NCI-H226 (cell line): ENCODE data around the gene EEF2.
"Not testable (repeated sequence)": the region's sequence is repeated elsewhere in the genome, so short reads cannot be mapped to it uniquely, and the experiment has no call there.

Experiments used
- DNase-seq: peaks from one replicate; pipeline ENCODE4 v3.0.0-alpha.2; 2015

The EEF2 gene

DNA sequence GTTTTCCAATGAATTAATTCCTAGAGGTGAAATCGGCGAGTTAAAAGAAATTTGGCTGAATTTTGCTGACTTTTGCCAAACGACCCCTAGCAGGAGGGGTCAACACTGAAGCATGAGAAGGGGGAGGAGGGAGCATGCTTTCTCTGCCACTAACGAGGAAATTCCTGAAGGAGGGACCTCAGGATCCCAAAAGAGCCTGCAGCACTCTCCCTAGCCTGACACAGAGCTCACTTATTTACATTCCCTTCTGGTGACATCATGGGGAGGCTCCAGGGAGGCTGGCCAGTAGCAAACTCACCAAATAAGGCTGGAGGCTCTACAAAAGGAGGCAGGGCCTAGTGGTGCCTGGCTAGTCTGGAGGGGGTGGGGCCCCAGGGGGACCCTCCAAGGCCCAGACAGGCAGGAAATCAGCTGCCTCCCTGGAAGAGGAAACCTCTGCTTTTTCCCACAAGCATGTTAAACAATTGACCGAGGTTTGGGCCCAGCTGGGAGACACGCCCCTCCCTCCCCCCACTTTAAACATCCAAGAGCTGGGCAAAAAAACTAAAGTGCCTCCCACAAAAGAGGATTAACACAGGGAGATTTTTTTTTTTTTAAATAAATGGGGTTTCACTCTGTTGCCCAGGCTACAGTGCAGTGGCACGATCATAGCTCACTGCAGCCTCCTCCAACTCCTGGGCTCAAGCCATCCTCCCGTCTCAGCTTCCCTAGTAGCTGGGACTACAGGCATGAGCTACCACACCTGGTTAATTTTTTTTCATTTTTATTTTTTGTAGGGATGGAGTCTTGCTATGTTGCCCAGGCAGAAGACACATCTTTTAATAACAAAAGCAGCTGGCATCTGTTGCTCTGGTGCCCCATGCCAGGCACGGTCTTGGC, 16.5 kb downstream of the EEF2 start:
- DNase-seq: peak; percentile 99

DNA sequence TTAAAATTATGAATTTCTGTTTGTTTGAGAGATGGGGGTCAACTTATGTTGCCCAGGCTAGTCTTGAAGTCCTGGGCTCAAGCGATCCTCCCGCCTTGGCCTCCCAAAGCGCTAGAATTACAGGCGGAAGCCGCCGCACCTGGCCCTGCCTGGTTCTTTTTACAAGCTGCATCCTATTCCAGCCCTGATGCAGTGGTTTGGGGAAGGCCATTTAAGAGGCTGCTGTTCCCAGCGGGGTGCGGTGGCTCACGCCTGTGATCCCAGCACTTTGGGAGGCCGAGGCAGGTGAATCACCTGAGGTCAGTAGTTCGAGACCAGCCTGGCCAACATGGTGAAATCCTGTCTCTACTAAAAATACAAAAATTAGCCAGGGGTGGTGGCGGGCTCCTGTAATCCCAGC, 17.3 kb downstream of the EEF2 start:
- not testable (repeated sequence) for DNase-seq

GRCh38 chr19:3966051-3967017, 18.9 kb downstream of the EEF2 start:
- no peak for DNase-seq

DNA sequence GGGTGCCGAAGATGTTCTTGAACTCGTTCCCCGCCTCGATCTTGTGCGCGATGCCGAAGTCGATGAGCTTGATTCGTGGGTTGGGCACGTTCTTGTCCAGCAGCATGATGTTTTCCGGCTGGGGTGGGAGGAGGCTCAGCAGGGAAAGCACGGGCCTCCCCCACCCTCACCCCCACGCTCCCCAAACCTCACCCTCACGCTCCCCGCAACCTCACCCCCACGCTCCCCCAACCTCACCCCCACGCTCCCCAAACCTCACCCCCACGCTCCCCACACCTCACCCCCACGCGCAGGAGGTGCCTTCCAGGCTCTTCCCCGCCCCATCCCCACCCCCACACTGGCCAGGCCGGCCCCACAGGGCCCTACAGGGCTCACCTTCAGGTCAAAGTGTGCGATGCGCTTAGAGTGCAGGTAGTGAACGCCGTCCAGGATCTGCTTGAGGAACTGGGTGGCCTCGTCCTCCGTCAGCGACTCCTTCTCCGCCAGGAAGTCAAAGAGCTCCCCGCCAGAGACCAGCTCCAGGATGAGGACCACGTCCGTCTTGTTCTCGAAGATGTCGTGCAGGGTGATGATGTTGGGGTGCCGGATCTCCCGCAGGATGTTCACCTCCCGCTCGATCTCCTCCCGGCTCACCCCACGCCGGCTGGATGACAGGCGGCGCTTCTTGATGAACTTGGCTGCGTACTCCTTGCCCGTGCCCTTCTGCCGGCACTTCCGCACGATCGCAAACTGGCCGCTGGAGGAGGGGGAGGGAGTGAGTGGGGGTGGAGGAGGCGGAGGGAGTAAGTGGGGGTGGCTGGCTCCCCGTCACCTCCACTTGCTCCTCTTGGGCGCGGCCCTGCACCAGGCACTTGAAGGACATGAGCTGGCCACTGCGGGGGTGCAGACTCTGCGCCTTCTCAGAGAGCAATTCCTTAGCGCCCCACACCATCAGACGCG, 20.7 kb downstream of the EEF2 start:
- no peak for DNase-seq

DNA sequence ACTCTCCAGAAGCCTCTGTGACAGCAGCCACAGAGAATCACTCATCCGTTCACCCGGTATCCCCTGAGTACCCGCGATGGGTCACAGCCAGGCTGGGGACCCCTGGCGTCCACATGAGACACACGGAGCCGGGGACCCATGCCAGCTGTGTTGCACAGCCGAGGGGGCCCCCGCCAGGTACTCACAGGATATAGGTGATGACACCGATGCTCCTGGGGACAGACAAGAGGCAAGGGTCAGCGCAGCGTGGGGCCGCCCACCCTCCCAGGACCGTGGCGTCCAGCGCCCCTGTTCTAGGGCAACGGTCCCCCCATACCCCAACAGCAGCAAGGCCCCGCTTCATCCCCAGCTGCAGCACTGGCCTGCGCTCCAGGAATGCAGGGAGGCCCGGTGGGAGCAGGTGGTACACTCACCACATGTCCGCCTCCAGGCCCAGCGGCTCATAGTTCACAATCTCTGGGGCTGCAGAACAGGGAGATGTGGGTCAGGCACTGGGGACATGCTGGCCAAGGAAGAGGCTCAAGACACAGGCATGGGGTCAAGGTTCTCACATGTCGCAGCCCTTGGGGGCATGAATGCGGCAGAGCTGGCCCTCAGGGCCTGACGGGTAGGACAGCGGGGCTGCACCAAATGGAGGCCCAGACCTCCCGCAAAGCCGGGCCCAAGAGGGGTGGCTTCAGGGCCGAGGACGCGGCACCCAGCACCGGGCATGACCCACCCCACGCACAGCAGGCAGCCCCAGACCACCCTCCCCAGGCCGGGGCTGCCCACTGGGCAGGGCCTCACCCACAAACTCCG, 21.6 kb downstream of the EEF2 start:
- no peak for DNase-seq

DNA sequence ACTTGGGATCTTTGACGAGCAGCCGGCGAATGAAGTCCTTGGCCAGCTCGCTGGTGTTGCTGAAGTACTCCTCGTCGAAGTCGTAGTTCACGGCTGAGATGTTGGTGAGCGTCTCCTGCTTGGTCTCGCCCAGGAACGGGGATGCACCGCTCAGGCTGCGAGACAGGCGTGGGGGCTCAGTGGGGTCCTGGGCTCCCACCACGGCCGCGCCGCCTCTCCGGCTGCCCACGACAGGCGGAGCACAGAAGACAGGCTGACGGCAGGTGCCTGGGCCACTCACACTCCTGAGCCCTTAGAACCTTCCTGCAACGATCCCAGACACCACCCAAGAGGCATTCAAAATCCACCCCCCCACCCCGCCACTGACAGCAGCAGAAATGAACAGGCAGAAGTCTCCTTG, 24.3 kb downstream of the EEF2 start:
- DNase-seq: no peak

DNA sequence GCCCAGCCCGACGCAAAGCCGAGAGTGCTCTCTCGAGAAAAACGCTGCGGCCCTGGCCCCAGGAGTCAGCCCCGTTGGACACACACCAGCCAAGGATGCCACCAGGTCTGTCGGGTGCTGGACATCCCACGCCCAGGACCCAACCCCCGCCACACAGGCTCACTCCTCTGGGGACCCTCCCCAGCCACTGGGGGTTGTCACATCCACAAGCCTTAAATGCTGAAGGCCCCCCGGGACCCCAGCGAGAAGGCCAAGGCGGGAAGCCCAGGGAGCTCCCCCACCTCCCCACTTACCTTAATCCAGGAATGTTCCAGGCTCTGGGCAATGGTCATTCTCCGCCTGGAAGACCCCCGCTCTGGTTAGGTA, 25.5 kb downstream of the EEF2 start:
- no peak for DNase-seq

- DNase-seq: no peak
These were observed 26.2 kb downstream of the EEF2 start for GRCh38 chr19:3958836-3959765.

GRCh38 chr19:3955688-3956087, 29.6 kb downstream of the EEF2 start:
- DNase-seq: no peak

DNA sequence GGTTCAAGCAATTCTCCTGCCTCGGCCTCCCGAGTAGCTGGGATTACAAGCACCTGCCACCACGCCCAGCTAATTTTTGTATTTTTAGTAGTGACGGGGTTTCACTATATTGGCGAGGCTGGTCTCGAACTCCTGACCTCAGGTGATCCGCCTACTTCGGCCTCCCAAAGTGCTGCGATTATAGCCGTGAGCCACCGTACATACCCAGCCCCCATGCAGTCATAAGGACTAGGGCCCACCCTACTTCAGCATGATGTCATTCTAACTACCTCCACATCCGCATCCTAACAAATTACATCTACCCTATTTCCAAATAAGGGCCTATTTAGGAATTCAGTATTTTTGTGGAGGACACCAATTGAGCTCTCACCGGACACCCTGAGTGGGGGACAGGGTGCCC, 30.0 kb downstream of the EEF2 start:
- not testable (repeated sequence) for DNase-seq

GRCh38 chr19:3954107-3954506, 31.2 kb downstream of the EEF2 start:
- no peak for DNase-seq

DNA sequence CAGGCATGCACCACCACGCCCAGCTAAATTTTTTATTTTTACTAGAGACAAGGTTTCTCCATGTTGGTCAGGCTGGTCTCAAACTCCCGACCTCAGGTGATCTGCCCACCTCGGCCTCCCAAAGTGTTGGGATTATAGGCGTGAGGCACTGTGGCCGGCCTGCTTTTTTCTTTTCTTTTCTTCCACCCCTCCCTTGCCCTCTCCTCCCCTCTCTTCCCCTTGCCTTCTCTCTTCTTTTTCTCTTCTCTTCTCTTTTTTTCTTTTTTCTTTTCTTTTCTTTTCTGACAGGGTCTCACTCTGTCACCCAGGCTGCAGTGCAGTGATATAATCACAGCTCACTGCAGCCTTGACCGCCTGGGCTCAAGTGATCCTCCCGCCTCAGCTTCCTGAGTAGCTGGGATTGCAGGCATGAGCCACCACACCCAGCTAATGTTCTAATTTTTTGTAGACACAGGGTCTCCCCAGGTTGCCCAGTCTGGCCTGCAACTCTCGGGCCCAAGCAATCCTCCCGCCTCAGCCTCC, 32.4 kb downstream of the EEF2 start:
- not testable (repeated sequence) for DNase-seq

- no peak for DNase-seq
These were observed 34.1 kb downstream of the EEF2 start for GRCh38 chr19:3950871-3951861.

- DNase-seq: no peak
These were observed 35.0 kb downstream of the EEF2 start for GRCh38 chr19:3949997-3950859.

- no peak for DNase-seq
These were observed 36.0 kb downstream of the EEF2 start for GRCh38 chr19:3949294-3949693.

DNA sequence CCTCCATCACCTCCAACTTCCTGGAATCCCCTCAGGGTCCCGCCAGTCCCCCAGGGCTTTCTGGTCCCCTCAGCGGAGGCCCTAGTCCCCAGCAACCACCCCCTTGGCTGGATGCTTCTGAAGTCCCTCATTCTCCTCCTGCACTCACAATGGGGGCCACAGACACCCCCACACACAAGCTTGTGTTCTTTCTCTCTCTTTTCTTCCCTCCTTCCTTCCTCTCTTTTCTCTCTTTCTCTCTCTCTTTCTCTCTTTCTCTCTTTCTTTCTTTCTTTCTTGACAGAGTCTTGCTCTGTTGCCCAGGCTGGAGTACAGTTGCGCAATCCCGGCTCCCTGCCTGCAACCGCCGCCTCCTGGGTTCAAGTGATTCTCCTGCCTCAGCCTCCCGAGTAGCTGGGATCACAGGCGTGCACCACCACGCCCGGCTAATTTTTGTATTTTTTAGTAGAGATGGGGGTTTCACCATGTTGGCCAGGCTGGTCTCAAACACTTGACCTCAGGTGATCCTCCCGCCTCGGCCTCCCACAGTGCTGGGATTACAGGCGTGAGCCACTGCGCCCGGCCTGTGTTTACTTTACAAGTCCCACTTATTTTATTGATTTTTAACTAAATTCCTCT, 37.8 kb downstream of the EEF2 start:
- DNase-seq: not testable (repeated sequence)

DNA sequence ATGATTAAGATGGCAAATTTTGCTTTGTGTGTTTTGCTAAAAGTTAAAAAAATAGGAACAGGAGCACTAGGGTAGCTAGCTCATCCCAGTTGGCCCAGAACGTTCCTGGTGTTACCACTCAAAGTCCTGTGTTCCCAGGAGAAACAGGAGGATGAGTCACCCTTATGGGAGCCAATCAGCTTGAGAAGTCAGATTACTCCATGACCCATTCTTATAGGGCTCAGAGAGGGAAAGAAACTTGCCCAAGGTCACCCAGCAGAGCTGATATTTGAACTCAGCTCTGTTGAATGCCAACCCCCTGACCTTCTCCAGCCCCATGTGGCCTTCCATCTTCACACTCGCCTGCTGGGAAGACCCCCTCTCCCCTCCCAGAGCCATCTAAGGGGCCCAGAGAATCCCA, 39.4 kb downstream of the EEF2 start:
- no peak for DNase-seq
